Ovary (tissue), 3 donors: ENCODE results near the gene KIR2DL1.
"Not testable (repeated sequence)": the region's sequence is repeated elsewhere in the genome, so short reads cannot be mapped to it uniquely, and the experiment has no call there.

ENCODE experiments used
- CTCF ChIP-seq, 3 donors: fragments of 450-650 bp in 2 of 3; fragments of 200-600 bp in 1 of 3; IDR thresholded peaks; one replicate each; pipeline versions ENCODE4 v1.5.1 to v1.8.0; 2016 to 2022; ENCODE audit warnings: antibody characterized with exemption in 3 of 3, mild to moderate bottlenecking in 1 of 3
- EP300 ChIP-seq: sonication (generic); formaldehyde crosslinking; IDR thresholded peaks from one replicate; pipeline ENCODE4 v1.6.1; 2017; ENCODE audit warnings: antibody characterized with exemption
- POLR2A ChIP-seq: fragments of 450-650 bp; IDR thresholded peaks from one replicate; pipeline ENCODE4 v1.6.1; 2017; ENCODE audit warnings: antibody characterized with exemption, mild to moderate bottlenecking, moderate library complexity
- donor health status: DM: no; HTN: no; CAD: no.

GRCh38 chr19:54770511-54770910, 918 bp downstream of the KIR2DL1 start:
- not testable (repeated sequence) for TF ChIP-seq CTCF (IDR thresholded peaks at IDR 0.05); POLR2A; EP300
